HEK293 (cell line): ENCODE measurements around the gene CNTRL.

Experiments
- CTCF ChIA-PET: fragments of 350-600 bp; formaldehyde crosslinking; extraction: SDS; loops from one replicate; lab custom pipeline; 2021; ENCODE audit warnings: antibody characterized with exemption; lab: Yijun Ruan, JAX
- POLR2A ChIA-PET: fragments of 300-600 bp; formaldehyde crosslinking; extraction: SDS; loops from one replicate; lab custom pipeline; 2020; ENCODE audit warnings: antibody characterized with exemption, inconsistent platforms; lab: Yijun Ruan, JAX
- H3K27ac ChIP-seq: fragments of 200-500 bp; sonication (Bioruptor generic); 2 replicates; pipeline ENCODE4 v1.5.1; 2014; ENCODE audit warnings: low read depth, low read length, control low read depth, inconsistent platforms; ENCODE audit errors: extremely low read depth
- H3K36me3 ChIP-seq, 2 experiments: fragments of 200-500 bp in 1 of 2; sonication (Bioruptor generic) in 1 of 2; 1 replicate in 1 of 2; 2 replicates in 1 of 2; pipeline ENCODE4 v1.5.1; 2014 to 2017; ENCODE audit warnings: inconsistent platforms in 2 of 2, low read length in 2 of 2; ENCODE audit not compliant: control insufficient read depth in 2 of 2, insufficient read depth in 1 of 2
- H3K4me1 ChIP-seq: fragments of 200-500 bp; sonication (Bioruptor generic); 2 replicates; pipeline ENCODE4 v1.5.1; 2014; ENCODE audit warnings: mild to moderate bottlenecking, low read length, inconsistent platforms; ENCODE audit not compliant: control insufficient read depth, insufficient read depth
- H3K4me3 ChIP-seq: 2 replicates; pipeline ENCODE4 v1.5.1; 2011; ENCODE audit warnings: low read depth, mild to moderate bottlenecking, control low read depth, low read length, moderate library complexity
- H3K9me3 ChIP-seq: fragments of 200-500 bp; sonication (Bioruptor generic); 2 replicates; pipeline ENCODE4 v1.5.1; 2014; ENCODE audit warnings: low read depth, low read length, inconsistent platforms; ENCODE audit not compliant: control insufficient read depth, insufficient read depth
- FEZF1 ChIP-seq: fragments of 450-650 bp; formaldehyde crosslinking; IDR thresholded peaks from 2 replicates; pipeline ENCODE4 v1.5.1; 2016; ENCODE audit warnings: missing biosample characterization, missing genetic modification characterization
- GLI4 ChIP-seq: fragments of 450-650 bp; formaldehyde crosslinking; IDR thresholded peaks from 2 replicates; pipeline ENCODE4 v1.5.1; 2016; ENCODE audit warnings: missing biosample characterization, missing genetic modification characterization
- KLF1 ChIP-seq: fragments of 450-650 bp; formaldehyde crosslinking; IDR thresholded peaks from 2 replicates; pipeline ENCODE4 v1.5.1; 2016; ENCODE audit warnings: missing biosample characterization, missing genetic modification characterization
- PRDM6 ChIP-seq: fragments of 450-650 bp; formaldehyde crosslinking; IDR thresholded peaks from 2 replicates; pipeline ENCODE4 v1.5.1; 2017; ENCODE audit warnings: missing biosample characterization, missing genetic modification characterization
- SALL2 ChIP-seq: fragments of 450-650 bp; formaldehyde crosslinking; IDR thresholded peaks from 2 replicates; pipeline ENCODE4 v1.5.0; 2017; ENCODE audit warnings: missing biosample characterization, mild to moderate bottlenecking, missing genetic modification characterization, borderline replicate concordance
- SCRT1 ChIP-seq: fragments of 450-650 bp; formaldehyde crosslinking; IDR thresholded peaks from 2 replicates; pipeline ENCODE4 v1.5.1; 2016; ENCODE audit warnings: missing biosample characterization, missing genetic modification characterization, borderline replicate concordance
- TCF7L2 ChIP-seq: IDR thresholded peaks from 2 replicates; pipeline ENCODE4 v1.6.1; 2011; ENCODE audit warnings: low read depth, mild to moderate bottlenecking, inconsistent platforms, low read length, moderate library complexity, borderline replicate concordance
- ZBTB20 ChIP-seq: fragments of 450-650 bp; formaldehyde crosslinking; IDR thresholded peaks from 2 replicates; pipeline ENCODE4 v1.5.1; 2016; ENCODE audit warnings: missing biosample characterization, missing genetic modification characterization
- ZBTB48 ChIP-seq: fragments of 450-650 bp; formaldehyde crosslinking; IDR thresholded peaks from 2 replicates; pipeline ENCODE4 v1.5.1; 2016; ENCODE audit warnings: missing biosample characterization, missing genetic modification characterization
- ZEB2 ChIP-seq: fragments of 450-650 bp; formaldehyde crosslinking; IDR thresholded peaks from 2 replicates; pipeline ENCODE4 v1.5.1; 2016; ENCODE audit warnings: missing biosample characterization, missing genetic modification characterization
- ZNF223 ChIP-seq: fragments of 450-650 bp; formaldehyde crosslinking; IDR thresholded peaks from 2 replicates; pipeline ENCODE4 v1.5.1; 2016; ENCODE audit warnings: missing biosample characterization, missing genetic modification characterization
- ZNF335 ChIP-seq: fragments of 450-650 bp; formaldehyde crosslinking; conservative IDR thresholded peaks from 2 replicates; pipeline ENCODE4 v1.5.1; 2016; ENCODE audit warnings: missing biosample characterization, missing genetic modification characterization
- ZNF514 ChIP-seq: fragments of 450-650 bp; formaldehyde crosslinking; IDR thresholded peaks from 2 replicates; pipeline ENCODE4 v1.5.1; 2016; ENCODE audit warnings: missing biosample characterization, missing genetic modification characterization
- ZNF544 ChIP-seq: fragments of 450-650 bp; formaldehyde crosslinking; IDR thresholded peaks from 2 replicates; pipeline ENCODE4 v1.5.0; 2017; ENCODE audit warnings: missing biosample characterization, missing genetic modification characterization
- ZNF555 ChIP-seq: fragments of 450-650 bp; formaldehyde crosslinking; conservative IDR thresholded peaks from 2 replicates; pipeline ENCODE4 v1.5.1; 2017; ENCODE audit warnings: missing biosample characterization, mild to moderate bottlenecking, missing genetic modification characterization, inconsistent platforms
- ZNF707 ChIP-seq: fragments of 450-650 bp; formaldehyde crosslinking; IDR thresholded peaks from 2 replicates; pipeline ENCODE4 v1.5.1; 2016; ENCODE audit warnings: missing biosample characterization, missing genetic modification characterization
- ZNF777 ChIP-seq: fragments of 450-650 bp; formaldehyde crosslinking; IDR thresholded peaks from 2 replicates; pipeline ENCODE4 v1.5.1; 2017; ENCODE audit warnings: missing biosample characterization, missing genetic modification characterization, borderline replicate concordance
- ZNF792 ChIP-seq: fragments of 450-650 bp; formaldehyde crosslinking; IDR thresholded peaks from 2 replicates; pipeline ENCODE4 v1.5.1; 2016; ENCODE audit warnings: missing biosample characterization, missing genetic modification characterization
- TF ChIP-seq, protein P1 (sequence below): fragments of 450-650 bp; formaldehyde crosslinking; IDR thresholded peaks from 2 replicates; pipeline ENCODE4 v1.5.1; 2016; ENCODE audit warnings: missing biosample characterization, missing genetic modification characterization
- TF ChIP-seq, protein P2 (sequence below): fragments of 450-650 bp; formaldehyde crosslinking; IDR thresholded peaks from 2 replicates; pipeline ENCODE4 v1.5.1; 2016; ENCODE audit warnings: missing biosample characterization, missing genetic modification characterization
- TF ChIP-seq, protein P3 (sequence below): fragments of 450-650 bp; formaldehyde crosslinking; IDR thresholded peaks from 2 replicates; pipeline ENCODE4 v1.5.1; 2016; ENCODE audit warnings: missing biosample characterization, missing genetic modification characterization, borderline replicate concordance

CNTRL gene

GRCh38 chr9:121184463-121184862, 109.7 kb downstream of the CNTRL start:
- POLR2A ChIA-PET = interaction anchor here (0.8 to 1.2 kb wide), 2 partner anchors 15 to 17 kb away, joined by 4 read pairs; partner anchors contain the start of gene RAB14
- peaks cover 12% of the 10 kb centered on the region for H3K4me1 ChIP-seq

DNA sequence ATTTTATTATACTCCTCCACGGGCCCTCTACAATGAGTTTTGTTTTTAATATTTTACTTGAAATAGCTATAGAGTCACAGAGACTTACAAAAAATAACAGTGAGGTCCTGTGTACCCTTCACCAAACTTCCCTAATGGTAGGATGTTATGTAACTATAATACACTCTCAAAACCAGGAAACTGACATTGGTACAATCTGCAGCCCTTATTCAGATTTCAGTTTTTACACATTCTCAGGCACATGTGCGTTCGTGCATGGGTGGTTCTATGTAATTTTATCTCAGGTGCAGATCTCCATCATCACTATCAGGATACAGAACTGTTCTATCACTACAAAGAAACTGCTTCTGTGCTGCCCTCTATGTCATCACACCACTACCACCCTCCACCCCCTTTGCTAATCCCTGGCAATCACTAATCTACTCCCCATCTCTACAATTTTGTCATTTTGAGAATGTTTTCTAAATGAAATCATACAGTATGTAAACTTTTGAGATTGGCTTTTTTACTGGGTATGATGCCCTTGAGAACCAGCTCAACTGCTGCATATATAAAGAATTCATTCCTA, 110.5 kb downstream of the CNTRL start:
- no peak overlapping the region for H3K4me3 ChIP-seq
- H3K36me3 ChIP-seq = peaks cover 0 to 49% of the 10 kb centered on the region in 2 experiments; a peak in 1 of 3 replicates
- no peak overlapping the region for H3K27ac ChIP-seq
- TF ChIP-seq SCRT1 (no peak), GLI4 (no peak), ZNF514 (tag by site-specific recombination) (no peak), ZEB2 (tag by site-specific recombination) (no peak), ZNF544 (tag by site-specific recombination) (no peak), ZNF335 (tag by site-specific recombination) (no peak), ZNF555 (tag by site-specific recombination) (no peak), PRDM6 (no peak), ZNF223 (tag by site-specific recombination) (no peak), KLF1 (no peak), SALL2 (no peak), ZNF792 (tag by site-specific recombination) (no peak), ZNF707 (no peak), TCF7L2 (no peak), ZNF777 (no peak)
- TF ChIP-seq, protein P1, sequence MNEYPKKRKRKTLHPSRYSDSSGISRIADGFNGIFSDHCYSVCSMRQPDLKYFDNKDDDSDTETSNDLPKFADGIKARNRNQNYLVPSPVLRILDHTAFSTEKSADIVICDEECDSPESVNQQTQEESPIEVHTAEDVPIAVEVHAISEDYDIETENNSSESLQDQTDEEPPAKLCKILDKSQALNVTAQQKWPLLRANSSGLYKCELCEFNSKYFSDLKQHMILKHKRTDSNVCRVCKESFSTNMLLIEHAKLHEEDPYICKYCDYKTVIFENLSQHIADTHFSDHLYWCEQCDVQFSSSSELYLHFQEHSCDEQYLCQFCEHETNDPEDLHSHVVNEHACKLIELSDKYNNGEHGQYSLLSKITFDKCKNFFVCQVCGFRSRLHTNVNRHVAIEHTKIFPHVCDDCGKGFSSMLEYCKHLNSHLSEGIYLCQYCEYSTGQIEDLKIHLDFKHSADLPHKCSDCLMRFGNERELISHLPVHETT (tag by site-specific recombination) = no peak
- POLR2A ChIA-PET = no interaction called here
- peaks cover 12% of the 10 kb centered on the region for H3K4me1 ChIP-seq
- no peaks in the 10 kb centered on the region for H3K9me3 ChIP-seq
- CTCF ChIA-PET = interaction anchor here (0.8 to 1.3 kb wide), 3 partner anchors 15 to 430 kb away, joined by 3 to 6 read pairs (median 6); no protein-coding TSS in a partner anchor

More at GRCh38 chr9:121184463-121184862, 109.7 kb downstream of the CNTRL start:
- H3K27ac ChIP-seq = no peak overlapping the region
- no peak overlapping the region for H3K4me3 ChIP-seq
- H3K36me3 ChIP-seq = peaks cover 0 to 57% of the 10 kb centered on the region in 2 experiments; a peak in 1 of 3 replicates
- TF ChIP-seq FEZF1 (peak; percentile 5; the same call in 1 of the 2 replicates), ZBTB48 (tag by site-specific recombination) (no peak), ZBTB20 (tag by site-specific recombination) (no peak)
- CTCF ChIA-PET = interaction anchor here (0.6 to 1.3 kb wide), 6 partner anchors 13 to 198 kb away, joined by 3 to 5 read pairs (median 4); no protein-coding TSS in a partner anchor
- H3K9me3 ChIP-seq = no peaks in the 10 kb centered on the region

- POLR2A ChIA-PET = interaction anchor here (0.6 to 1.0 kb wide), 2 partner anchors 16 to 207 kb away, joined by 3 to 11 read pairs; partner anchors contain the start of gene RAB14
- peaks cover 12% of the 10 kb centered on the region for H3K4me1 ChIP-seq
- no peak overlapping the region for H3K4me3 ChIP-seq
- H3K36me3 ChIP-seq = peaks cover 0 to 44% of the 10 kb centered on the region in 2 experiments; a peak in 1 of 3 replicates
- no peaks in the 10 kb centered on the region for H3K9me3 ChIP-seq
- H3K27ac ChIP-seq = no peak overlapping the region
- CTCF ChIA-PET = interaction anchor here (0.7 to 1.8 kb wide), 8 partner anchors 14 to 430 kb away, joined by 3 to 6 read pairs (median 4); partner anchors contain the start of gene RAB14
- TF ChIP-seq, protein P2, sequence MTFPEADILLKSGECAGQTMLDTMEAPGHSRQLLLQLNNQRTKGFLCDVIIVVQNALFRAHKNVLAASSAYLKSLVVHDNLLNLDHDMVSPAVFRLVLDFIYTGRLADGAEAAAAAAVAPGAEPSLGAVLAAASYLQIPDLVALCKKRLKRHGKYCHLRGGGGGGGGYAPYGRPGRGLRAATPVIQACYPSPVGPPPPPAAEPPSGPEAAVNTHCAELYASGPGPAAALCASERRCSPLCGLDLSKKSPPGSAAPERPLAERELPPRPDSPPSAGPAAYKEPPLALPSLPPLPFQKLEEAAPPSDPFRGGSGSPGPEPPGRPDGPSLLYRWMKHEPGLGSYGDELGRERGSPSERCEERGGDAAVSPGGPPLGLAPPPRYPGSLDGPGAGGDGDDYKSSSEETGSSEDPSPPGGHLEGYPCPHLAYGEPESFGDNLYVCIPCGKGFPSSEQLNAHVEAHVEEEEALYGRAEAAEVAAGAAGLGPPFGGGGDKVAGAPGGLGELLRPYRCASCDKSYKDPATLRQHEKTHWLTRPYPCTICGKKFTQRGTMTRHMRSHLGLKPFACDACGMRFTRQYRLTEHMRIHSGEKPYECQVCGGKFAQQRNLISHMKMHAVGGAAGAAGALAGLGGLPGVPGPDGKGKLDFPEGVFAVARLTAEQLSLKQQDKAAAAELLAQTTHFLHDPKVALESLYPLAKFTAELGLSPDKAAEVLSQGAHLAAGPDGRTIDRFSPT = no peak
- TF ChIP-seq, protein P3, sequence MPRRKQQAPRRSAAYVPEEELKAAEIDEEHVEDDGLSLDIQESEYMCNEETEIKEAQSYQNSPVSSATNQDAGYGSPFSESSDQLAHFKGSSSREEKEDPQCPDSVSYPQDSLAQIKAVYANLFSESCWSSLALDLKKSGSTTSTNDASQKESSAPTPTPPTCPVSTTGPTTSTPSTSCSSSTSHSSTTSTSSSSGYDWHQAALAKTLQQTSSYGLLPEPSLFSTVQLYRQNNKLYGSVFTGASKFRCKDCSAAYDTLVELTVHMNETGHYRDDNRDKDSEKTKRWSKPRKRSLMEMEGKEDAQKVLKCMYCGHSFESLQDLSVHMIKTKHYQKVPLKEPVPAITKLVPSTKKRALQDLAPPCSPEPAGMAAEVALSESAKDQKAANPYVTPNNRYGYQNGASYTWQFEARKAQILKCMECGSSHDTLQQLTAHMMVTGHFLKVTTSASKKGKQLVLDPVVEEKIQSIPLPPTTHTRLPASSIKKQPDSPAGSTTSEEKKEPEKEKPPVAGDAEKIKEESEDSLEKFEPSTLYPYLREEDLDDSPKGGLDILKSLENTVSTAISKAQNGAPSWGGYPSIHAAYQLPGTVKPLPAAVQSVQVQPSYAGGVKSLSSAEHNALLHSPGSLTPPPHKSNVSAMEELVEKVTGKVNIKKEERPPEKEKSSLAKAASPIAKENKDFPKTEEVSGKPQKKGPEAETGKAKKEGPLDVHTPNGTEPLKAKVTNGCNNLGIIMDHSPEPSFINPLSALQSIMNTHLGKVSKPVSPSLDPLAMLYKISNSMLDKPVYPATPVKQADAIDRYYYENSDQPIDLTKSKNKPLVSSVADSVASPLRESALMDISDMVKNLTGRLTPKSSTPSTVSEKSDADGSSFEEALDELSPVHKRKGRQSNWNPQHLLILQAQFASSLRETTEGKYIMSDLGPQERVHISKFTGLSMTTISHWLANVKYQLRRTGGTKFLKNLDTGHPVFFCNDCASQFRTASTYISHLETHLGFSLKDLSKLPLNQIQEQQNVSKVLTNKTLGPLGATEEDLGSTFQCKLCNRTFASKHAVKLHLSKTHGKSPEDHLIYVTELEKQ (tag by site-specific recombination) = no peak
Observed at GRCh38 chr9:121185774-121186403, 111.1 kb downstream of the CNTRL start.
